Activated naive CD8-positive, alpha-beta T cell treated with anti-CD3 and anti-CD28 coated beads, Interleukin-2, amount 50 U/mL, for 24 hours (primary cell): ENCODE data around the gene PLD6.

Experiments used
- ATAC-seq: fragments of 150-1000 bp; cut with Tn5 transposase; one replicate; pipeline ENCODE4 v1.10.0; 2021
- DNase-seq: peaks from one replicate; pipeline ENCODE4 v3.0.0; 2021
- H3K27ac Mint-ChIP-seq: one replicate; pipeline ENCODE4 v1.8.0; 2021; ENCODE audit warnings: mild to moderate bottlenecking, mixed read lengths
- H3K27me3 Mint-ChIP-seq: one replicate; pipeline ENCODE4 v1.8.0; 2021; ENCODE audit warnings: mixed read lengths
- H3K36me3 Mint-ChIP-seq: one replicate; pipeline ENCODE4 v1.8.0; 2021; ENCODE audit warnings: low read depth, mixed read lengths
- H3K4me1 Mint-ChIP-seq: one replicate; pipeline ENCODE4 v1.8.0; 2021; ENCODE audit warnings: mixed read lengths
- H3K4me3 Mint-ChIP-seq: one replicate; pipeline ENCODE4 v1.8.0; 2021; ENCODE audit warnings: mild to moderate bottlenecking, moderate library complexity, mixed read lengths
- H3K9me3 Mint-ChIP-seq: one replicate; pipeline ENCODE4 v1.8.0; 2021; ENCODE audit warnings: mixed read lengths

The PLD6 gene

GRCh38 chr17:17180741-17181525, 25.2 kb downstream of the PLD6 start:
- DNase-seq (no peak), ATAC-seq (no peak)
- H3K4me1 Mint-ChIP-seq = peaks cover 90% of the 10 kb centered on the region
- no peak overlapping the region for H3K4me3 Mint-ChIP-seq
- H3K36me3 Mint-ChIP-seq = peaks cover 45% of the 10 kb centered on the region
- no peaks in the 10 kb centered on the region for H3K27me3 Mint-ChIP-seq
- no peaks in the 10 kb centered on the region for H3K9me3 Mint-ChIP-seq
- peak overlapping the region; percentile 24 for H3K27ac Mint-ChIP-seq

- Mint-ChIP-seq H3K36me3 (peaks cover 39% of the 10 kb centered on the region), H3K4me3 (no peak overlapping the region), H3K27ac (peak overlapping the region; percentile 24), H3K9me3 (no peaks in the 10 kb centered on the region), H3K4me1 (peaks cover 89% of the 10 kb centered on the region), H3K27me3 (no peaks in the 10 kb centered on the region)
- ATAC-seq (no peak), DNase-seq (no peak)
Observed at GRCh38 chr17:17180141-17180603, 26.0 kb downstream of the PLD6 start.

GRCh38 chr17:17179371-17179827, 26.7 kb downstream of the PLD6 start:
- Mint-ChIP-seq H3K27ac (peak overlapping the region; percentile 71), H3K9me3 (no peaks in the 10 kb centered on the region), H3K4me1 (peaks cover 86% of the 10 kb centered on the region), H3K27me3 (no peaks in the 10 kb centered on the region), H3K36me3 (peaks cover 36% of the 10 kb centered on the region), H3K4me3 (peak overlapping the region; percentile 16)
- DNase-seq = no peak
- peak; percentile 80 for ATAC-seq

- H3K36me3 Mint-ChIP-seq = peaks cover 39% of the 10 kb centered on the region
- no peak for ATAC-seq
- H3K4me3 Mint-ChIP-seq = no peak overlapping the region
- no peak for DNase-seq
- H3K27me3 Mint-ChIP-seq = no peaks in the 10 kb centered on the region
- peaks cover 77% of the 10 kb centered on the region for H3K4me1 Mint-ChIP-seq
- H3K9me3 Mint-ChIP-seq = no peaks in the 10 kb centered on the region
- peak overlapping the region; percentile 63 for H3K27ac Mint-ChIP-seq
Observed at GRCh38 chr17:17177176-17177575, 29.0 kb downstream of the PLD6 start.

GRCh38 chr17:17176341-17176740, 29.8 kb downstream of the PLD6 start:
- H3K27ac Mint-ChIP-seq = peak overlapping the region; percentile 57
- no peak overlapping the region for H3K4me3 Mint-ChIP-seq
- peaks cover 41% of the 10 kb centered on the region for H3K36me3 Mint-ChIP-seq
- ATAC-seq = no peak
- H3K4me1 Mint-ChIP-seq = peaks cover 72% of the 10 kb centered on the region
- no peaks in the 10 kb centered on the region for H3K27me3 Mint-ChIP-seq
- H3K9me3 Mint-ChIP-seq = no peaks in the 10 kb centered on the region
- DNase-seq = no peak

GRCh38 chr17:17175917-17176316, 30.2 kb downstream of the PLD6 start:
- H3K27me3 Mint-ChIP-seq = no peaks in the 10 kb centered on the region
- ATAC-seq (no peak), DNase-seq (no peak)
- peaks cover 43% of the 10 kb centered on the region for H3K36me3 Mint-ChIP-seq
- H3K4me3 Mint-ChIP-seq = no peak overlapping the region
- H3K9me3 Mint-ChIP-seq = no peaks in the 10 kb centered on the region
- H3K27ac Mint-ChIP-seq = peak overlapping the region; percentile 57
- peaks cover 73% of the 10 kb centered on the region for H3K4me1 Mint-ChIP-seq

GRCh38 chr17:17175340-17175739, 30.8 kb downstream of the PLD6 start:
- DNase-seq (no peak), ATAC-seq (no peak)
- H3K27ac Mint-ChIP-seq = no peak overlapping the region
- H3K9me3 Mint-ChIP-seq = no peaks in the 10 kb centered on the region
- peaks cover 37% of the 10 kb centered on the region for H3K36me3 Mint-ChIP-seq
- peaks cover 69% of the 10 kb centered on the region for H3K4me1 Mint-ChIP-seq
- no peaks in the 10 kb centered on the region for H3K27me3 Mint-ChIP-seq
- H3K4me3 Mint-ChIP-seq = no peak overlapping the region

- peaks cover 58% of the 10 kb centered on the region for H3K4me1 Mint-ChIP-seq
- H3K27ac Mint-ChIP-seq = no peak overlapping the region
- no peak overlapping the region for H3K4me3 Mint-ChIP-seq
- H3K27me3 Mint-ChIP-seq = no peaks in the 10 kb centered on the region
- no peaks in the 10 kb centered on the region for H3K9me3 Mint-ChIP-seq
- ATAC-seq (no peak), DNase-seq (no peak)
- peaks cover 29% of the 10 kb centered on the region for H3K36me3 Mint-ChIP-seq
Observed at GRCh38 chr17:17173921-17174320, 32.2 kb downstream of the PLD6 start.

- Mint-ChIP-seq H3K27ac (no peak overlapping the region), H3K9me3 (no peaks in the 10 kb centered on the region), H3K36me3 (peaks cover 24% of the 10 kb centered on the region), H3K4me1 (peaks cover 49% of the 10 kb centered on the region), H3K27me3 (no peaks in the 10 kb centered on the region), H3K4me3 (no peak overlapping the region)
- ATAC-seq (no peak), DNase-seq (no peak)
Observed at GRCh38 chr17:17172990-17173389, 33.1 kb downstream of the PLD6 start.

GRCh38 chr17:17172001-17172939, 33.9 kb downstream of the PLD6 start:
- Mint-ChIP-seq H3K4me1 (peaks cover 44% of the 10 kb centered on the region), H3K4me3 (no peak overlapping the region), H3K36me3 (peaks cover 20% of the 10 kb centered on the region)

GRCh38 chr17:17171186-17171585, 34.9 kb downstream of the PLD6 start:
- Mint-ChIP-seq H3K36me3 (peaks cover 19% of the 10 kb centered on the region), H3K27me3 (no peaks in the 10 kb centered on the region), H3K4me3 (no peak overlapping the region), H3K9me3 (no peaks in the 10 kb centered on the region), H3K27ac (no peak overlapping the region), H3K4me1 (peaks cover 36% of the 10 kb centered on the region)
- no peak for ATAC-seq
- DNase-seq = no peak

More at GRCh38 chr17:17172001-17172939, 33.9 kb downstream of the PLD6 start:
- Mint-ChIP-seq H3K9me3 (no peaks in the 10 kb centered on the region), H3K27me3 (no peaks in the 10 kb centered on the region), H3K27ac (no peak overlapping the region)
- ATAC-seq (no peak), DNase-seq (no peak)

GRCh38 chr17:17170346-17170985, 35.7 kb downstream of the PLD6 start:
- ATAC-seq (no peak), DNase-seq (no peak)
- peaks cover 19% of the 10 kb centered on the region for H3K36me3 Mint-ChIP-seq
- H3K27me3 Mint-ChIP-seq = no peaks in the 10 kb centered on the region
- no peaks in the 10 kb centered on the region for H3K9me3 Mint-ChIP-seq
- no peak overlapping the region for H3K4me3 Mint-ChIP-seq
- H3K27ac Mint-ChIP-seq = no peak overlapping the region
- H3K4me1 Mint-ChIP-seq = peaks cover 28% of the 10 kb centered on the region

- Mint-ChIP-seq H3K4me1 (peaks cover 22% of the 10 kb centered on the region), H3K27ac (no peak overlapping the region)
Observed at GRCh38 chr17:17169396-17169795, 36.7 kb downstream of the PLD6 start.

GRCh38 chr17:17168401-17168800, 37.7 kb downstream of the PLD6 start:
- Mint-ChIP-seq H3K4me1 (peaks cover 20% of the 10 kb centered on the region), H3K27ac (no peak overlapping the region)

More at GRCh38 chr17:17169396-17169795, 36.7 kb downstream of the PLD6 start:
- ATAC-seq (no peak), DNase-seq (no peak)
- Mint-ChIP-seq H3K9me3 (no peaks in the 10 kb centered on the region), H3K36me3 (peaks cover 24% of the 10 kb centered on the region), H3K27me3 (no peaks in the 10 kb centered on the region), H3K4me3 (no peak overlapping the region)

More at GRCh38 chr17:17168401-17168800, 37.7 kb downstream of the PLD6 start:
- H3K27me3 Mint-ChIP-seq = no peaks in the 10 kb centered on the region
- H3K9me3 Mint-ChIP-seq = no peaks in the 10 kb centered on the region
- ATAC-seq = no peak
- peaks cover 21% of the 10 kb centered on the region for H3K36me3 Mint-ChIP-seq
- DNase-seq = no peak
- H3K4me3 Mint-ChIP-seq = no peak overlapping the region
